Upper lobe of right lung (tissue), 1 donor: ENCODE data around the gene SEC14L5. TPM values are rescaled to one million over a fixed set of nuclear protein-coding genes. Genes with fewer than 3 reads are reported as not detected.
"Not testable (repeated sequence)": the region's sequence is repeated elsewhere in the genome, so short reads cannot be mapped to it uniquely, and the experiment has no call there.

Source experiments
- ATAC-seq: fragments of 200-7000 bp; cut with Tn5 transposase; one replicate; pipeline ENCODE4 v1.9.1; 2020; ENCODE audit warnings: mild to moderate bottlenecking, moderate library complexity
- DNase-seq: peaks from one replicate; pipeline ENCODE4 v3.0.0-alpha.2; 2020
- H3K27ac ChIP-seq: fragments of 200-600 bp; one replicate; pipeline ENCODE4 v1.8.0; 2022
- H3K27me3 ChIP-seq: fragments of 200-600 bp; one replicate; pipeline ENCODE4 v1.8.0; 2022; ENCODE audit warnings: mild to moderate bottlenecking
- H3K36me3 ChIP-seq: fragments of 200-600 bp; one replicate; pipeline ENCODE4 v1.8.0; 2022
- H3K4me1 ChIP-seq: fragments of 200-600 bp; one replicate; pipeline ENCODE4 v1.8.0; 2022
- H3K4me3 ChIP-seq: fragments of 200-600 bp; one replicate; pipeline ENCODE4 v1.8.0; 2022; ENCODE audit warnings: mild to moderate bottlenecking
- H3K9me3 ChIP-seq: fragments of 200-600 bp; one replicate; pipeline ENCODE4 v1.8.0; 2022
- CTCF ChIP-seq: fragments of 200-600 bp; IDR thresholded peaks from one replicate; pipeline ENCODE4 v1.8.0; 2022; ENCODE audit warnings: antibody characterized with exemption
- intact Hi-C: fragments of 100-400 bp; cut with DNase I; formaldehyde crosslinking; loops from one replicate; pipeline ENCODE4 v1.11.0; 2022
- total RNA-seq: library from RNA; stranded (reverse); fragmentation: NEBNext Ultra II Directional; extraction: Animal tissue kit (Norgen Biotek cat#: 25700); gene quantifications from one replicate; pipeline ENCODE4 v1.2.1, GENCODE V29; 2021
- donor health status: DM: no; HTN: yes; CAD: no; lungs with severe emphysema.

The SEC14L5 gene
- total RNA-seq, 1 donor from 2014 or later = 0.52 TPM

GRCh38 chr16:4948903-4949766, 9.0 kb upstream of the SEC14L5 start:
- ATAC-seq (no peak), DNase-seq (no peak)
- no peaks in the 10 kb centered on the region for H3K9me3 ChIP-seq
- no peaks in the 10 kb centered on the region for H3K27me3 ChIP-seq
- peaks cover 20% of the 10 kb centered on the region for H3K4me1 ChIP-seq
- no peak overlapping the region for H3K27ac ChIP-seq
- H3K4me3 ChIP-seq = no peak overlapping the region
- no peak for TF ChIP-seq CTCF
- intact Hi-C loops = no loop called here
- no peaks in the 10 kb centered on the region for H3K36me3 ChIP-seq

DNA sequence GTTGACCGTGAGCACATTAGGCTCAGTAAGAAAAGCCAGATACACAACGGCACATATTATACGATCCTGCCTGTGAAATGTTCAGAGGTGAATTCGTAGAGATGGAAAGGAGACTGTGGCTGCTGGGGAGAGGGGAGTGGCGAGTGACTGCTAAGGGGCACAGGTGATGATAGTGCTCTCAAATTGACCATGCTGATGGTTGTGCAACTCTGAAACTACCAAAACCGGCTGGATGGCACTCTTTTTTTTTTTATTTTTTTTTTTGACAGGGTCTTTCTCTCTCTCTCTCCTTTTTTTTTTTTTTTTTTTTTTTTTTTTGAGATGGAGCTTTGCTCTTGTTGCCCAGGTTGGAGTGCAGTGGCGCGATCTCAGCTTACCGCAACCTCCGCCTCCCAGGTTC, 8.1 kb upstream of the SEC14L5 start:
- Histone ChIP-seq H3K4me1 (peaks cover 12% of the 10 kb centered on the region), H3K27me3 (no peaks in the 10 kb centered on the region), H3K36me3 (no peaks in the 10 kb centered on the region), H3K4me3 (no peak overlapping the region), H3K27ac (no peak overlapping the region), H3K9me3 (no peaks in the 10 kb centered on the region)
- intact Hi-C loops = no loop called here
- no peak for TF ChIP-seq CTCF
- ATAC-seq (no peak), DNase-seq (no peak)

GRCh38 chr16:4951583-4951982, 6.5 kb upstream of the SEC14L5 start:
- H3K27me3 ChIP-seq, H3K36me3 ChIP-seq, H3K4me1 ChIP-seq, DNase-seq, H3K9me3 ChIP-seq, ATAC-seq, H3K27ac ChIP-seq, intact Hi-C loops, H3K4me3 ChIP-seq: not testable (repeated sequence)

- DNase-seq (no peak), ATAC-seq (no peak)
- H3K36me3 ChIP-seq = no peaks in the 10 kb centered on the region
- intact Hi-C loops = no loop called here
- H3K27ac ChIP-seq = no peak overlapping the region
- no peak for TF ChIP-seq CTCF
- H3K27me3 ChIP-seq = no peaks in the 10 kb centered on the region
- H3K9me3 ChIP-seq = no peaks in the 10 kb centered on the region
- no peak overlapping the region for H3K4me3 ChIP-seq
- peaks cover 6% of the 10 kb centered on the region for H3K4me1 ChIP-seq
These were observed 3.4 kb upstream of the SEC14L5 start for GRCh38 chr16:4954714-4955113.

GRCh38 chr16:4957420-4957719, 760 bp upstream of the SEC14L5 start:
- TF ChIP-seq CTCF = no peak
- Histone ChIP-seq H3K4me1 (peaks cover 6% of the 10 kb centered on the region), H3K4me3 (peak overlapping the region; percentile 51), H3K27ac (peak overlapping the region; percentile 43), H3K36me3 (no peaks in the 10 kb centered on the region), H3K27me3 (no peaks in the 10 kb centered on the region), H3K9me3 (no peaks in the 10 kb centered on the region)
- intact Hi-C loops = no loop called here
- ATAC-seq (no peak), DNase-seq (no peak)

GRCh38 chr16:4958510-4959438, 644 bp downstream of the SEC14L5 start:
- Histone ChIP-seq H3K27ac (no peak overlapping the region), H3K4me3 (peak overlapping the region; percentile 50), H3K4me1 (peaks cover 6% of the 10 kb centered on the region), H3K36me3 (no peaks in the 10 kb centered on the region), H3K9me3 (no peaks in the 10 kb centered on the region), H3K27me3 (no peaks in the 10 kb centered on the region)
- intact Hi-C loops = no loop called here
- no peak for TF ChIP-seq CTCF
- DNase-seq (no peak), ATAC-seq (no peak)
